ENCODE results near the gene CCNK. TPM values are rescaled to one million over a fixed set of nuclear protein-coding genes. Genes with fewer than 3 reads are reported as not detected.

The CCNK gene
- total and polyA plus RNA-seq, 2 experiments from 2014 or later, result 20.9 TPM

- Histone ChIP-seq H3K36me3 (ENCODE audit: low read depth) (no peaks in the 10 kb centered on the region), H3K79me2 (ENCODE audit: insufficient read depth) (peaks cover 4% of the 10 kb centered on the region; the same call in 1 of the 2 replicates), H3K27ac (no peak overlapping the region), H3K4me3 (no peak overlapping the region), H3K27me3 (replicated peaks; ENCODE audit: insufficient read depth) (no peaks in the 10 kb centered on the region; the same call in 1 of the 2 replicates), H4K20me1 (ENCODE audit: insufficient read depth) (no peaks in the 10 kb centered on the region), H3K4me2 (ENCODE audit: unreplicated experiment) (no peak overlapping the region), H3K4me1 (ENCODE audit: insufficient read depth) (peaks cover 14% of the 10 kb centered on the region), H2AFZ (no peak overlapping the region), H3F3A (ENCODE audit: insufficient read depth) (no peaks in the 10 kb centered on the region), H3K9ac (no peak overlapping the region), H3K9me3 (ENCODE audit: low read depth) (no peaks in the 10 kb centered on the region), H3K9me2 (ENCODE audit: insufficient read depth) (no peaks in the 10 kb centered on the region)
- in situ Hi-C loops (cut with MboI), result no loop called here
- no peak for TF ChIP-seq EZH2 (IDR thresholded peaks at IDR 0.05; ENCODE audit: insufficient read depth, poor library complexity, severe bottlenecking)
- no peak for DNase-seq
- WGBS, 2 experiments (ENCODE audit: low coverage in 1 of 2, low lambda C conversion rate in 2 of 2, missing lambda C conversion rate in 2 of 2), result 86 to 91% methylated on average over 17 to 18 of the region's 18 CpGs
Observed at GRCh38 chr14:99541677-99542470, 60.7 kb downstream of the CCNK start.

GRCh38 chr14:99542566-99542965 is 61.4 kb downstream of the CCNK start:
- Histone ChIP-seq H3K4me3 (no peak overlapping the region), H3K4me1 (ENCODE audit: insufficient read depth) (peaks cover 7% of the 10 kb centered on the region), H3K79me2 (ENCODE audit: insufficient read depth) (no peaks in the 10 kb centered on the region), H3K4me2 (ENCODE audit: unreplicated experiment) (no peak overlapping the region), H3K36me3 (ENCODE audit: low read depth) (no peaks in the 10 kb centered on the region), H3F3A (ENCODE audit: insufficient read depth) (no peaks in the 10 kb centered on the region), H3K9ac (no peak overlapping the region), H3K9me2 (ENCODE audit: insufficient read depth) (no peaks in the 10 kb centered on the region), H2AFZ (no peak overlapping the region), H3K27me3 (replicated peaks; ENCODE audit: insufficient read depth) (no peaks in the 10 kb centered on the region; the same call in 1 of the 2 replicates), H3K9me3 (ENCODE audit: low read depth) (no peaks in the 10 kb centered on the region), H3K27ac (no peak overlapping the region), H4K20me1 (ENCODE audit: insufficient read depth) (no peaks in the 10 kb centered on the region)
- TF ChIP-seq EZH2phosphoT487 (IDR thresholded peaks at IDR 0.05; ENCODE audit: insufficient read depth, low read depth) (no peak), EZH2 (IDR thresholded peaks at IDR 0.05; ENCODE audit: insufficient read depth, poor library complexity, severe bottlenecking) (no peak)
- DNase-seq, result no peak
- 87 to 90% methylated on average over 13 of the region's 13 CpGs for WGBS, 2 experiments (ENCODE audit: low coverage in 1 of 2, low lambda C conversion rate in 2 of 2, missing lambda C conversion rate in 2 of 2)
- in situ Hi-C loops (cut with MboI), result no loop called here

- no peak for TF ChIP-seq EZH2 (IDR thresholded peaks at IDR 0.05; ENCODE audit: insufficient read depth, poor library complexity, severe bottlenecking)
- TF ChIP-seq EZH2phosphoT487 (IDR thresholded peaks at IDR 0.05; ENCODE audit: insufficient read depth, low read depth), result no peak
- Histone ChIP-seq H3K9me2 (ENCODE audit: insufficient read depth) (no peaks in the 10 kb centered on the region), H3K27me3 (replicated peaks; ENCODE audit: insufficient read depth) (no peaks in the 10 kb centered on the region; the same call in 1 of the 2 replicates), H3K4me3 (no peak overlapping the region), H3K4me2 (ENCODE audit: unreplicated experiment) (no peak overlapping the region), H4K20me1 (ENCODE audit: insufficient read depth) (no peaks in the 10 kb centered on the region), H3K79me2 (ENCODE audit: insufficient read depth) (no peaks in the 10 kb centered on the region), H3K9me3 (ENCODE audit: low read depth) (no peaks in the 10 kb centered on the region), H3K9ac (no peak overlapping the region), H2AFZ (no peak overlapping the region), H3K4me1 (ENCODE audit: insufficient read depth) (0 out of 2 replicates have a peak, but pooled peaks cover 3% of the 10 kb centered on the region), H3K27ac (no peak overlapping the region), H3K36me3 (ENCODE audit: low read depth) (no peaks in the 10 kb centered on the region), H3F3A (ENCODE audit: insufficient read depth) (no peaks in the 10 kb centered on the region)
- in situ Hi-C loops (cut with MboI), result no loop called here
- DNase-seq, result no peak
- whole genome bisulfite sequencing, 2 experiments (ENCODE audit: low coverage in 1 of 2, low lambda C conversion rate in 2 of 2, missing lambda C conversion rate in 2 of 2), result 77 to 82% methylated on average over 4 of the region's 4 CpGs
Observed at GRCh38 chr14:99543370-99543769, 62.2 kb downstream of the CCNK start.

GRCh38 chr14:99543985-99544384 is 62.8 kb downstream of the CCNK start:
- H3K36me3 ChIP-seq (ENCODE audit: low read depth), result no peaks in the 10 kb centered on the region
- no peak overlapping the region for H3K4me2 ChIP-seq (ENCODE audit: unreplicated experiment)
- H3K9me3 ChIP-seq (ENCODE audit: low read depth), result no peaks in the 10 kb centered on the region
- H4K20me1 ChIP-seq (ENCODE audit: insufficient read depth), result no peaks in the 10 kb centered on the region
- 0 out of 2 replicates have a peak, but pooled peaks cover 3% of the 10 kb centered on the region for H3K4me1 ChIP-seq (ENCODE audit: insufficient read depth)
- H3F3A ChIP-seq (ENCODE audit: insufficient read depth), result no peaks in the 10 kb centered on the region
- no peak overlapping the region for H3K4me3 ChIP-seq
- H3K9me2 ChIP-seq (ENCODE audit: insufficient read depth), result no peaks in the 10 kb centered on the region
- H3K79me2 ChIP-seq (ENCODE audit: insufficient read depth), result no peaks in the 10 kb centered on the region
- H3K27ac ChIP-seq, result no peak overlapping the region
- in situ Hi-C loops (cut with MboI), result no loop called here
- no peaks in the 10 kb centered on the region; the same call in 1 of the 2 replicates for H3K27me3 ChIP-seq (replicated peaks; ENCODE audit: insufficient read depth)
- no peak for DNase-seq
- TF ChIP-seq EZH2phosphoT487 (IDR thresholded peaks at IDR 0.05; ENCODE audit: insufficient read depth, low read depth), result no peak
- no peak overlapping the region for H2AFZ ChIP-seq
- WGBS, 2 experiments (ENCODE audit: low coverage in 1 of 2, low lambda C conversion rate in 2 of 2, missing lambda C conversion rate in 2 of 2), result 83 to 88% methylated on average over 12 of the region's 12 CpGs
- no peak overlapping the region for H3K9ac ChIP-seq
